Neural cell (in vitro differentiated cells): Measurements from ENCODE around the gene ARL5A. TPM values are rescaled to one million over a fixed set of nuclear protein-coding genes. Genes with fewer than 3 reads are reported as not detected.

Experiments
- H2AFZ ChIP-seq: fragments of 200-600, 300-800 bp; sonication (generic), shearing (Covaris generic); 2 replicates; pipeline ENCODE4 v1.6.0; 2014; ENCODE audit warnings: low read depth, mild to moderate bottlenecking, antibody characterized with exemption, low read length, moderate library complexity
- H3F3A ChIP-seq: fragments of 200-600 bp; shearing (Covaris generic); 2 replicates; pipeline ENCODE4 v1.6.1; 2016; ENCODE audit warnings: mild to moderate bottlenecking, moderate library complexity, mixed read lengths, antibody characterized with exemption, low read length; ENCODE audit not compliant: insufficient read depth, poor library complexity, severe bottlenecking
- H3K27ac ChIP-seq: fragments of 200-600, 300-800 bp; sonication (generic), shearing (Covaris generic); 2 replicates; pipeline ENCODE4 v1.5.1; 2014; ENCODE audit warnings: mild to moderate bottlenecking, low read length, moderate library complexity
- H3K27me3 ChIP-seq: fragments of 300-800, 200-600 bp; sonication (generic), shearing (Covaris generic); 2 replicates; pipeline ENCODE4 v1.6.0; 2014; ENCODE audit warnings: mild to moderate bottlenecking, low read depth, low read length, moderate library complexity; ENCODE audit not compliant: insufficient read depth
- H3K36me3 ChIP-seq: fragments of 300-800, 200-600 bp; sonication (generic), shearing (Covaris generic); 2 replicates; pipeline ENCODE4 v1.5.1; 2014; ENCODE audit warnings: mild to moderate bottlenecking, antibody characterized with exemption, low read length, moderate library complexity; ENCODE audit not compliant: insufficient read depth
- H3K4me2 ChIP-seq: fragments of 300-800, 200-600 bp; sonication (generic), shearing (Covaris generic); 2 replicates; pipeline ENCODE4 v1.6.0; 2014; ENCODE audit warnings: mild to moderate bottlenecking, low read length
- H3K4me3 ChIP-seq: fragments of 300-800, 200-600 bp; sonication (generic), shearing (Covaris generic); 2 replicates; pipeline ENCODE4 v1.5.1; 2014; ENCODE audit warnings: mild to moderate bottlenecking, low read length, moderate library complexity
- H3K79me2 ChIP-seq: fragments of 200-600 bp; shearing (Covaris generic); replicated peaks from 2 replicates; pipeline ENCODE4 v1.6.0; 2014; ENCODE audit warnings: mild to moderate bottlenecking, low read length, moderate library complexity; ENCODE audit not compliant: insufficient read depth
- H3K9ac ChIP-seq: fragments of 300-800, 200-600 bp; sonication (generic), shearing (Covaris generic); 2 replicates; pipeline ENCODE4 v1.6.1; 2016; ENCODE audit warnings: mild to moderate bottlenecking, low read length, mixed read lengths
- H3K9me2 ChIP-seq: fragments of 200-600 bp; shearing (Covaris generic); 2 replicates; pipeline ENCODE4 v1.6.1; 2016; ENCODE audit warnings: mild to moderate bottlenecking, low read length, mixed read lengths; ENCODE audit not compliant: insufficient read depth
- H3K9me3 ChIP-seq: fragments of 200-600, 300-800 bp; sonication (generic), shearing (Covaris generic); 2 replicates; pipeline ENCODE4 v1.6.1; 2016; ENCODE audit warnings: mild to moderate bottlenecking, mixed run types, low read length, moderate library complexity, mixed read lengths
- H4K20me1 ChIP-seq: fragments of 200-600 bp; shearing (Covaris generic); 2 replicates; pipeline ENCODE4 v1.6.1; 2016; ENCODE audit warnings: mild to moderate bottlenecking, mixed run types; ENCODE audit not compliant: insufficient read depth
- CTCF ChIP-seq: fragments of 450-650 bp; IDR thresholded peaks from 2 replicates; pipeline ENCODE4 v1.5.1; 2014; ENCODE audit warnings: antibody characterized with exemption, mild to moderate bottlenecking, moderate library complexity; ENCODE audit not compliant: poor library complexity, severe bottlenecking
- EP300 ChIP-seq: fragments of 450-650 bp; conservative IDR thresholded peaks from 2 replicates; pipeline ENCODE4 v1.6.1; 2014; ENCODE audit warnings: antibody characterized with exemption, mild to moderate bottlenecking, moderate library complexity; ENCODE audit not compliant: poor library complexity, severe bottlenecking
- EZH2 ChIP-seq: fragments of 200-600, 300-800 bp; shearing (Covaris generic), sonication (generic); IDR thresholded peaks from 2 replicates; pipeline ENCODE4 v1.6.1; 2014; ENCODE audit warnings: antibody characterized with exemption, low read length, borderline replicate concordance, mild to moderate bottlenecking; ENCODE audit not compliant: insufficient read depth, poor library complexity, severe bottlenecking
- MXI1 ChIP-seq: fragments of 450-650 bp; conservative IDR thresholded peaks from 2 replicates; pipeline ENCODE4 v1.6.1; 2014; ENCODE audit warnings: antibody characterized with exemption, mild to moderate bottlenecking; ENCODE audit not compliant: poor library complexity, severe bottlenecking
- POLR2AphosphoS5 ChIP-seq: IDR thresholded peaks from 2 replicates; pipeline ENCODE4 v1.6.1; 2012
- RAD21 ChIP-seq: fragments of 450-650 bp; conservative IDR thresholded peaks from 2 replicates; pipeline ENCODE4 v1.6.1; 2014; ENCODE audit warnings: antibody characterized with exemption, mild to moderate bottlenecking, moderate library complexity
- REST ChIP-seq: IDR thresholded peaks from 2 replicates; pipeline ENCODE4 v1.6.1; 2012; ENCODE audit warnings: borderline replicate concordance
- SMC3 ChIP-seq: fragments of 450-650 bp; conservative IDR thresholded peaks from 2 replicates; pipeline ENCODE4 v1.6.1; 2014; ENCODE audit warnings: antibody characterized with exemption, mild to moderate bottlenecking, moderate library complexity; ENCODE audit not compliant: poor library complexity
- TAF1 ChIP-seq: IDR thresholded peaks from 2 replicates; pipeline ENCODE4 v1.6.1; 2012; ENCODE audit warnings: low read depth
- polyA plus RNA-seq: library from polyadenylated mRNA; depleted of rRNA; stranded (reverse); fragments of >200 nt; gene quantifications from 2 replicates; pipeline ENCODE4 v1.2.3, GENCODE V29; 2014

ARL5A gene
- polyA plus RNA-seq, 1 donor from 2014 or later = 48.5 TPM

GRCh38 chr2:151860613-151861146 is 32.5 kb upstream of the ARL5A start:
- no peak overlapping the region for H3K9ac ChIP-seq
- TF ChIP-seq MXI1 = no peak
- TF ChIP-seq EP300 = peak; percentile 9
- no peak for TF ChIP-seq CTCF
- no peaks in the 10 kb centered on the region for H3K9me2 ChIP-seq
- H2AFZ ChIP-seq = no peak overlapping the region
- H3K27ac ChIP-seq = peak overlapping the region; percentile 69
- peaks cover 4% of the 10 kb centered on the region for H3F3A ChIP-seq
- H3K9me3 ChIP-seq = no peaks in the 10 kb centered on the region
- no peaks in the 10 kb centered on the region for H3K36me3 ChIP-seq
- no peaks in the 10 kb centered on the region for H4K20me1 ChIP-seq
- no peak overlapping the region for H3K4me2 ChIP-seq
- H3K27me3 ChIP-seq = no peaks in the 10 kb centered on the region
- peak overlapping the region; percentile 36 for H3K4me3 ChIP-seq
- no peaks in the 10 kb centered on the region for H3K79me2 ChIP-seq

- H3K79me2 ChIP-seq = no peaks in the 10 kb centered on the region
- no peaks in the 10 kb centered on the region for H4K20me1 ChIP-seq
- H3K27ac ChIP-seq = peak overlapping the region; percentile 69
- H3K9ac ChIP-seq = no peak overlapping the region
- no peaks in the 10 kb centered on the region for H3K9me2 ChIP-seq
- H3K4me2 ChIP-seq = no peak overlapping the region
- no peaks in the 10 kb centered on the region for H3K27me3 ChIP-seq
- no peaks in the 10 kb centered on the region for H3K9me3 ChIP-seq
- no peaks in the 10 kb centered on the region for H3K36me3 ChIP-seq
- peaks cover 4% of the 10 kb centered on the region for H3F3A ChIP-seq
- H2AFZ ChIP-seq = no peak overlapping the region
- TF ChIP-seq POLR2AphosphoS5 = peak; percentile 57
- no peak for TF ChIP-seq SMC3
- TF ChIP-seq REST = no peak
- TF ChIP-seq EP300 = peak; percentile 14
- TF ChIP-seq MXI1 = no peak
- no peak for TF ChIP-seq TAF1
- no peak for TF ChIP-seq RAD21
- no peak for TF ChIP-seq EZH2
- no peak for TF ChIP-seq CTCF
- peak overlapping the region; percentile 36 for H3K4me3 ChIP-seq
Measured at GRCh38 chr2:151860210-151860609, 32.0 kb upstream of the ARL5A start.
